ENCODE data around the gene SDR39U1. TPM values are rescaled to one million over a fixed set of nuclear protein-coding genes. Genes with fewer than 3 reads are reported as not detected.

SDR39U1 gene
- total RNA-seq, 1 donor from 2014 or later = 5.0 TPM

DNA sequence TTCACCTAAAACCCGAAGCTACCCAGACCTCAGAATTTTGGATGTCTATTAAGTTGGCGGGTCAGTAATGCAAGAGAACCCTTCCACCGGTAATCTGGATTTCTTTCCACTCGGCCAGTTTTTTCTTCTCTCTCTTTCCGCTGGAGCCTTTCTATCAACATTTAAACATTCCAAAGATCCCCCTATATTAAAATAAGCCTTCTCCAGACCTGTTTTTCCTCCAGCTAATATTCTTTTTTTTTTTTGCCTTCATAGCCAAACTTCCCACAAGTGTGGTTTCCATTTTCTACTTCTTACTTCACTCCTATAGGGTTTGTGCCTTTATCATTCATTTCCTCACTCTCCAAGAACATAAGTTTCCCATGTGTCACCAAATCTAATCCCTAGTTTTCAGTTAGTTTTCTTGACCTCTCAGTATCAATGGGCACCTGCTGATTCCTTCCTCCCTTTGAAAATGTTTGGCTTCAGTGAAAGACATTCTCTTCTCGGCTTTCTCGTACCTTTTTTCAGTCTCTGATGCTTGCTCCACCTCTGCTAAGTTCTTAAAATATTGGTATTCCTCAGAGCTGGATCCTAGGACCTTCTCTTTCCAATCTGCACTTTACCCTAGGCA is 583 bp upstream of the SDR39U1 start:
- DNase-seq (ENCODE audit: low read depth in 2 of 2) = no peak

DNA sequence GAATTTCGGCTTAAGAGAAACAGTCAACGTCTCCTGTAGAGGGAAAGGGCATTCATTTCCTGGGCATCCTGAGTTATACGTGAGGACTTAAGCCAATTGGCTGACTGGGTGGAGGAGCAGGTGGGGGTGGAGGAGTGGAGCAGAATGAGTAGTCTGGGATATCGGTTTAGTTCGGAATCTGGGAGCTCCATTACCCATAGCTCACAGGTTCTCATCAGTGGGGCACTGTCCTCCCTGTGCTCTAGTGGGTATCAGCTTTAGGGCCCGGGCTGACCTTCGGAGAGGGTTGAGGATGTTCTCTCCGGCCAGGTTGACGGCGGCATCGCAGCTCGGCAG is 704 bp downstream of the SDR39U1 start:
- DNase-seq (ENCODE audit: low read depth in 2 of 2) = no peak

DNA sequence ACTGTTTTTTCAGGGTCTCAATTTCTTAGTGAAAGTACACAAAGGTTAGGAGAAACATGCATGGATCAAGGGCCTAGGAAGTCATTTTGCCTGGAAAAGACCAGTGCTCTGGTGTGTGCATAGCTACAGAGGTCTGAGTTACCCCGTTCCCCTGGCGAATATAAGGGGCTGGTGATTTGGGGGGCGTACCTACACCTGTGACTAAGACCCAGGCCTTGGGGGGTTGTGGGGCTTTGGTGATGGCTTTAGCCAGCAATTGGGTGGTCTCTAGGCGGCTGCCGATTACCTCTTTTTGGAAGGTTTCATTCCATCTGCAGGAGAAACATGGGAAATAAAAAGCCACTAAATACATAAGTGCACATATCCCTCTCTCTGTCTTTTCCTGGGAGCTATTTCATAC is 1.1 kb downstream of the SDR39U1 start:
- DNase-seq (ENCODE audit: low read depth in 2 of 2) = no peak

DNA sequence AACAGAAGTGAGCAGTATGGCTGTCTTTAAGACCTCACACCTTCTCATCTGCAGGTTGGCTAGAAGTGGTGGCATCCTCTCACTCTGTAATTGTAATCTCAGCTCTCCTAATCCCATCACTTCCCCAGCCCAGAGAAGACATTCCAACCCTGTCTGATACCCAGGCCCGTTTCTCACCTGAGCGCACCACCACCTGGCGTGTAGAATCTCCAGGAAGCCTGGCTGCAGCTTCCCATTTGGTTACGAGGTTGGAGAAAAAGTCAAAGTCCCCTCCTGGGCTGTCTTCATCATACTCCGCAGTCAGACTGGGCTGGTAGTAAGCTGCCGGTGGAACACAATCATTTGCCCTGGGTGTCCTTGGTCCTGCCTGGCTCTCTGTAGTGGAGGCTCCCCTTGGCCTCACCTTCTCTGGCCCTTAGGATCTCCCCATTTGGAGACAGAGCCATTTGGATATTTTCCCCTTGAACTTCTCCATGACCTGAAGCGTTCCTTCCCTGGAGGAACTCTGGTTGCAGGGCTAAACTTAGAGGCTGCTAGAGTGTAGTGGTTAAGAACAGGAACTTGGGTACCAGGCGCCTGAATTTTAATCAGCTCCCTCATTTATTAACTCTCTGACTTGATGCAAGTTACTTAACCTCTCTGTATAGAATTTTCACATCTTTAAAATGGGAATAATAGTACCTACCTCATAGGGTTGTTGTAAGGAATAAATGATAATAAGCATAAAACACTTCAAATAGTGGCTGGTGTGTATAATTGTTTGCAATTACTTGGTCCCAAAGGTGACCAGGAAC is 1.8 kb downstream of the SDR39U1 start:
- DNase-seq (ENCODE audit: low read depth in 2 of 2) = no peak

DNA sequence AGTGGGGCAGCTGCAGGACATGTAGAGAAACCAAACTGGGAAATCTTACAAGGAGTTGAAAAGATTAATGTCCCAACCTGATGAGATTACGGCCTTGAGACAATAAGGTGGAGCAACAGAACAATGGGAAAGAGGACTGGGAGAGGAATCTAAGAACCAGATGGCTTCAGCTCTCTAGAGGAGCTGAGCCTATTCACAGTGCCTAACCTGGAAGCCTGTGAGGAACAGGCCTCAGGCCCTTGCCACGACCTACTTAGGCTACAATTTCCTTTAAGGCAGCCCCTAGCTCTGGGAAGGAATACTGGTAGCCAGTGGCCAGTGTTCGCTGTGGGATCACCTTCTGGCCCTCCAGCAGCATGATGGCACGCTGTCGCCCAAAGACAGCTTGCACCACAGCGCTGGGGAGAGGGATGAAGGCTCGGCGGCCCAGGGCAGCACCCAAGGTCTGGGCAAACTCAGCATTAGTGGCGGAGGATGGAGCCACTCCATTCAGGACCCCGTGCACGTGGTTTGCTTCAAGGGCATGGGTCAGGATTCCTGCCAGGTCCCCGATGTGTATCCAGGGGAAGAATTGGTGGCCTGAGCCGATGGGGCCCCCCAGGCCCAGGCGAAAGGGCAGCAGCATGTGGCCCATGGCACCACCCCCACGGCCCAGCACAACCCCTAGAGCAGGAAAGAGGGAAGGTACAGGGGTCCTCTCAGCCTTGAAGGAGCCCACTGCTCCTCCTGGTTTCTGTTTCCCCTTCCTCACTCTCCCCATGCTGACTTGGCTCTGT is 2.6 kb downstream of the SDR39U1 start:
- no peak for DNase-seq (ENCODE audit: low read depth in 2 of 2)

DNA sequence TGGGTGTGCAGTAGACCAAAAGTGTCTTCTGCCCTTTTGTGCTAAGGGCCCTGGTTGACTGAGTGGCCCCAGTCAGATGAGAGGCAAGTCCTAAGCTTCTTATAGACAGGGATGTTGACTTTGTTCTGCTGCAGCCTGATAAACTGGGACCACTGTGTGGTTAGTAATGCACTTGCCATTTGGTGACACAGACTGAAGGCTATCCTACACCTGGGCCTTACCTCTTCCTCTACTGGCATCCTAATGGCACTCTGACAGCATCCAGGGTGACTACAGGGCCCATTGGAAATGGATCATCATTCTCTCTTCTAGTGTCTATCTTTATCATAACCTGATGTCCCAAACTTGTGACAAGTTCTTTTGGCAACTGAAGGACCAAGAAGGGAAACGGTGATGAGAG is 3.3 kb downstream of the SDR39U1 start:
- no peak for DNase-seq (ENCODE audit: low read depth in 2 of 2)

DNA sequence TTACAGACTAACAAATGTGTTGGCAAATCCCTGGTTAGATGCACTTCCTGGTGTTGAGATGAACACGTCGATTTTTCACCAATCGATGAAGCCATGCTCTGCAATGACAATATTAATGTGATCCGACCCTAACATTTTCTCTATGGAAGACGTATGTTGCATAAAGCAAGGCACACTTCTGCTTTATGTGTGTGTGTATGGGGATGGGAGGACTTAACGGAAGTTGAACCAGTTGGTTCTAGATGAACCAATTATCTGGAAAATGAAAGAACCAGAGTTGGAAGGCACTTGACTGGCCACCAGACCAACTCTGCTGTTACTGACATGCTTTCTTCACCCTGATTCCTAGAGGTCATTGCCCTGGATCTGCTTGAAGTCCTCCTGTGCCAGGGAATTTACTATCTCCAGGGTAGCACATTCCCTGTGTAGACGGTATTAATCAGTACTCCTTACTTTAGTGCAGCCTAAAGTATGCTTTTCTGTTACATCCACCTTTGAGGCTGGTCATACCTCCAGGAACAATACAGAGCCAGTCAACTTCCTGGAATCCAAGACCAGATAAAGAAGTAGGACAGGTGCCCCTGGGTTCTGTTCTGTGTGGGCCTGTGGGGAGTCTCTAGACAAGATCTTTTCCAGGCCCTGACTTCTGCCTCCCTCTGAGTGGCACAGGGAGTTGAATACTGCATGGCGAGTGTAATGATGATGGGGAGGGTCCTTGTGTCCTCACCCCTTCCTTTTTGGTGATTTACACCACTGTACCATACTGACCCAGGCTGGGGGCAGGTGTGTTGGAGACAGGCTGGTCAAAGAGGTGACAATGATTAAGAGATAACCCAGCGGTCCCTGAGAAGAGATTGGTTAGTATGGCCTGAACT is 4.1 kb downstream of the SDR39U1 start:
- no peak for DNase-seq (ENCODE audit: low read depth in 2 of 2)

DNA sequence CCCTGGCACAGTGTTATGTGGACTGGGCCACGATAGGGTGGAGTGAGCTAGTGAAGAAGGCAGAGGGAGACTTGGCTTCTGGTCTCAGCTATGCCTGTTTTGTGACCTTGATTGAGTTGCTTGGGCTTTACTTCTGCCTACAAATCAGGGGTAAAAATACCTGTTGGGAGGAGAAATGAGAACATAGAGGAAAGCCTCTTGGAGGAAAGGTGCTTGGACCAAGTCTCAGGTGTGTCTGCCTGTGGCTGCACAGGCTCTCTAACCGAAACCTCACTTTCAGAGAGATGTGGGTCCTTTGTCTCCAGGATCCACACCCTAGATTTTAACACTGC is 4.9 kb downstream of the SDR39U1 start:
- DNase-seq (ENCODE audit: low read depth in 2 of 2) = no peak

DNA sequence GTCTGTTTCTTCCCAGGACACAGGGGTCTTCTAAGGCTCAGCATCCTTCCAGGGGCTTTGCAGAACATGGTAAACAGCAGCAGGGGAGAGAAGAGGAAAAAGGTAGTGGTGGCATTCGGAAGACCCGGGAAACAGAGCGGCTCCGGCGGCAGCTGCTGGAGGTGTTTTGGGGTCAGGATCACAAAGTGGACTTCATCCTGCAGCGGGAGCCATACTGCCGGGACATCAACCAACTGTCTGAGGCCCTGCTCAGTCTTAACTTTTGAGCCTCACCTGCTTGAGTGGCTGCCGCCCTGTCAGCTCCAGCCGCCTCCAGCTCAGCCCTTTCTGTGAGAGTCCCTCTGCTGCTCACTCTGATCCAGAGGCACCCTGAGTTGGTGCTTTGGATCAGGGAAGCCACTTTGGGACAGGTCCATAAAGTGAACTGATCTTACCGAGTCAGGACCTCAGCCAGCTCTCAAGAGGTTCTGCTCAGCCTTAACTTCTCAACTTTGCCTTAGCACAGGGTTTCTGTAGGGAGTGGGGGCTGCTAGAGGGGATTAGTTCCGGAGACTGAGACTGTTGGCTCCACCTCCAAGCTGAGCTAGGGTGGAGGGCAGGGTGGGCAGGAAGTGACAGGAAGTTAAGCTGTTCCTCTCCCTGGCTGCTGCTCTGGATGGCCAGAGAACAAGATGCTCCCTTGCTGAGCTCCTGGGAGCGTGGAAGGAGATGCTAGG is 5.4 kb downstream of the SDR39U1 start:
- peak in 1 of 2 donors; percentile 41 for DNase-seq (ENCODE audit: low read depth in 2 of 2)

DNA sequence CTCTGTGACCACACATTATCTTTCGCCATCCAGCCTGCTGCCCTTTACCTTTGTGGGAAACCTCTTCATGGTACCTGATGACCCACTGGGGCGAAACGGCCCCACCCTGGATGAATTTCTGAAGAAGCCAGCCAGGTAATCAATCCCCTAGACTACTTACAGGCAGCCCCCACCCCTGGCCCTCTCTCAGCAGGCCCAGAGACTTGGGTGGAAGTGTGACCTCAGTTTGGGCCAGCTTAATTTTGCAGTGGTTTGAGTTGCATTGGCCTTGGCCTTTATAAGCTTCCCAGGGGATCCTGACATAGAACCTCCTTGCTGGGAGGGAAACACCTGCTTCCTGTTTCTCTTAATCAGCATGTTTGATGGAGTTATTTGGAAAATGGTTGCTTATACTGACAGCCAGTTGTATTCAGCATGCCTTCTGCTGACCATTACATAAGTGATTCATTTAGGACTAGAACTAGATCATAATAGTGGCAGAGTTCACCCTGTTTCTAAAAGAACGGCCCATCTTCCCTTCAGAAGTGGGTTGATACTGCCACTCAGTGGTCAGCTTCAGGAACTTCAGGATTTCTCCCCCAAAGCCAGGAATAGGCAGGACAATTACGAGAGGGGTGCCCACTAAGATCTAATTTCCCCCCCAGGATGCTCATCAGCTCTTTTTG is 6.1 kb downstream of the SDR39U1 start:
- DNase-seq (ENCODE audit: low read depth in 2 of 2) = peak; percentile 98

DNA sequence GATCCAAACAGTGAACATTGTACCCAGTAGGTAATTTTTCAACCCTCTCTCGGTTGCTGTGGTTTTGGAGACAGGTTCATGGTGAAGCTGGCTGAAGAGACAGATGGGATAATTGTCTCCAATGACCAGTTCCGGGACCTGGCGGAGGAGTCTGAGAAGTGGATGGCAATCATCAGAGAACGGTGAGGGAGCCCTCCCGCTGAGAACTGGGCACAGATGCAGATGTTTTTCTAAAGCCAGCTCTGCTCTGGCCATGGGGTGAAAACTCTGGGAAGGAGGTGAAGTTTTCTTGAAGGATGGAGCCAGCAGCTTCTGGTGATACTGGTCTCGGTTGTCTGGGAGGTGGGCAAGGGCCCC is 6.6 kb downstream of the SDR39U1 start:
- DNase-seq (ENCODE audit: low read depth in 2 of 2) = no peak

DNA sequence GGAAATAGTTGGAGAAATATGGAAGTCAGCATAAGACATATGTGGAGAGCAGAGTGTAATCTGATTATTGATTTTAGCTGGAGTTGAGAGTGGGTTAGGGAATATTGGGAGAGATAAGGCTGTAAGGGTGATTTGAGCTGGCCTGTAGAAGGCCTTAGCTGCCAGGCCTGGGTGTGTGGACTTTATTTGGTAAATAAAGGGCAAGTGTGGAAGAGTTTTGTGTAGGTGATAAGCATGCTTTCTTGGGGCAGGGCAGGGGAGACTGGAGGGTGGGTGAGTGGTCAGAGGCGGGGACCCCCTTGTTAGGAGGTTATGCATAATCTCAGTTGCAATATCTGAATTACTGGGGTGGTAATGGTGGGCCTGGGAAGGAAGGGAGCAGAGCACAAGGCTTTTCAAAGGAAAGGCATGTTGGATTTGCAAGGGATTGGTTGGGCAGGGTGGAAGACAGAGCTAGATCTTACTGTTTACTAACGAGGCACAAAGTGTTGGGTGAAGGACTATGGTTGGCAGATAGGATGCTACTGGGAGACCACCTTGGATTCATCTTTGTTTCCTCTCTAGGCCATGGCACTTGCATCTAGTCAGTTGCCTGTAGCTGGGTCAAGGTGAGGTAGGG is 7.3 kb downstream of the SDR39U1 start:
- DNase-seq (ENCODE audit: low read depth in 2 of 2) = no peak

DNA sequence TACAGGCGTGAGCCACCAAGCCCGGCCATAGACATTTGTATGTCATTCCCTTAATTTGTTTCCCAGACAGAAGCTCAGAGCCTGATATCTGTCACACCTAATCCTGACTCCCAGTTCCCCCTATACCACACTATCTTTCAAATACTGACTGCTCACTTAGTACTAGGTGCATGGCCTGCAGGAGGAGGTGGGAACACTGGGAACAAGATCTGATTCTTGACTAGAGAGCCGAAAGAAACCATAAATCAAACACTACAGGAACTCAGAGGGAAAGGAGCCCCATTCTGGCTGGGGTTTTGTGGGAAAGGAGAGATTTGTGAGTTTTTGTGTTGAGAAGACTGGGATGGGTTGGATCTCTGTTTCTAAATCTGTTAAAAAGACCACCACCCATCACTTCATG is 7.9 kb downstream of the SDR39U1 start:
- no peak for DNase-seq (ENCODE audit: low read depth in 2 of 2)

DNA sequence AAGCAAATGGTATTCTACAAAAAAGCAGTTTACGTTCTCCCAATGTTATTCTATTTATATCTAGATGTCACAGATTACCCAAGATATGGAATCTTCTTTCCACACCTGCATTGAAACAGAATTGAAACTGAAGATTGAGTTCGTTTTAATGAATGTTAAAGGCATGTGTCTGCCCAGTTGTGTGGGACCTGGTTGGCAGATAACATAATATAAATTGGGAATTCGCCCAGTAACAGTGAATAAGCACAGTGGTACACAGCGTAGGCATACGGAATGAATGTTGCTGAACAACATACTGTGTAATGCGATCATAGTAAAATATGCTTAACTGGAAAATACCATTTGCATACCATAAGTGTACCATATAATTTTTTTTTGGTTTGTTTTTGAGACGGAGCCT is 8.5 kb downstream of the SDR39U1 start:
- DNase-seq (ENCODE audit: low read depth in 2 of 2) = no peak

DNA sequence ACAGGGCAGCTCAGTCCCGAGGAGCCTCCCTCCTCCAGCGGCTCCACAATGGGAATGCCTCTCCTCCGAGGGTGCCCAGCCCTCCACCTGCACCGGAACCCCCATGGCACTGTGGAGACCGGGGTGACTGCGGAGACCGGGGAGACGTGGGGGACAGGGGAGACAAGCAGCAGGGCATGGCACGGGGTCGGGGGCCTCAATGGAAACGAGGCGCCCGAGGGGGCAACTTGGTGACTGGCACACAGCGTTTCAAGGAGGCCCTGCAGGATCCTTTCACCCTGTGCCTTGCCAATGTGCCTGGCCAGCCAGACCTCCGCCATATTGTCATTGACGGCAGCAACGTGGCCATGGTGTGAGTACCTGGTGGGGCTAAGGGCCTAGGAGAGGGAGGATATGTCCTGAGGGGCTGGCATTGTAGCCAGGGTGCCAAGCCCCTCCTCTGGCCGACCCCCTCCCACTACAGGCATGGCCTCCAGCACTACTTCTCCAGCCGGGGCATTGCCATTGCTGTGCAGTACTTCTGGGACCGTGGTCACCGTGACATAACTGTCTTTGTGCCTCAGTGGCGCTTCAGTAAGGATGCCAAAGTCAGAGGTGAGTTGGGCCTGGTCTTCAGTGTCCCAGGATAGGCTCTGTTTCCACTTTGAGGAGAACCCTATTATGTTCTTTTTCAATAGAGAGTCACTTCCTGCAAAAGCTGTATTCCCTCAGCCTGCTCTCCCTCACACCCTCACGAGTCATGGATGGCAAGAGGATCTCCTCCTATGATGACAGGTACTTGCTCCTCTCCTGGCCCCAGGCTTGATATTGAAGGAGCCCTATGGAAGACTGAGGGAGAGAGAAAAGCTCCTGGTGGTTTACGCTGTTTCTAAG is 10.1 kb downstream of the SDR39U1 start:
- no peak for DNase-seq (ENCODE audit: low read depth in 2 of 2)

DNA sequence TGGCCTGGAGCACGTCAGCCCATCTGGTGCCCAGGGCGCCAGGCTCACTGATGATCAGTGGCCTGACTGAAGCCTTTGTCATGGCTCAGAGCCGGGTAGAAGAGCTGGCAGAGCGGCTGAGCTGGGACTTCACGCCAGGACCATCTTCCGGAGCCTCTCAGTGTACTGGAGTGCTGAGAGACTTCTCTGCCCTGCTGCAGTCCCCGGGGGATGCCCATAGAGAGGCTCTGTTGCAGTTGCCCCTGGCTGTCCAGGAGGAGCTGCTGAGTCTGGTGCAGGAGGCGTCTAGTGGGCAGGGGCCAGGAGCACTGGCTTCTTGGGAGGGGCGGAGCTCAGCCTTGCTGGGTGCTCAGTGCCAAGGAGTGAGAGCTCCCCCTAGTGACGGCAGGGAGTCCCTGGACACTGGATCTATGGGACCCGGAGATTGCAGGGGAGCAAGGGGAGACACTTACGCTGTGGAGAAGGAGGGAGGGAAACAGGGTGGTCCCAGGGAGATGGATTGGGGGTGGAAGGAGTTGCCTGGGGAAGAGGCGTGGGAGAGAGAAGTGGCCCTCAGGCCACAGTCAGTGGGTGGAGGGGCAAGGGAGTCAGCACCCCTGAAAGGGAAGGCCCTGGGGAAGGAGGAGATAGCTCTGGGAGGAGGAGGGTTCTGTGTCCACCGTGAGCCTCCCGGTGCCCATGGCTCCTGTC is 10.9 kb downstream of the SDR39U1 start:
- DNase-seq (ENCODE audit: low read depth in 2 of 2) = peak; percentile 69 to 95

DNA sequence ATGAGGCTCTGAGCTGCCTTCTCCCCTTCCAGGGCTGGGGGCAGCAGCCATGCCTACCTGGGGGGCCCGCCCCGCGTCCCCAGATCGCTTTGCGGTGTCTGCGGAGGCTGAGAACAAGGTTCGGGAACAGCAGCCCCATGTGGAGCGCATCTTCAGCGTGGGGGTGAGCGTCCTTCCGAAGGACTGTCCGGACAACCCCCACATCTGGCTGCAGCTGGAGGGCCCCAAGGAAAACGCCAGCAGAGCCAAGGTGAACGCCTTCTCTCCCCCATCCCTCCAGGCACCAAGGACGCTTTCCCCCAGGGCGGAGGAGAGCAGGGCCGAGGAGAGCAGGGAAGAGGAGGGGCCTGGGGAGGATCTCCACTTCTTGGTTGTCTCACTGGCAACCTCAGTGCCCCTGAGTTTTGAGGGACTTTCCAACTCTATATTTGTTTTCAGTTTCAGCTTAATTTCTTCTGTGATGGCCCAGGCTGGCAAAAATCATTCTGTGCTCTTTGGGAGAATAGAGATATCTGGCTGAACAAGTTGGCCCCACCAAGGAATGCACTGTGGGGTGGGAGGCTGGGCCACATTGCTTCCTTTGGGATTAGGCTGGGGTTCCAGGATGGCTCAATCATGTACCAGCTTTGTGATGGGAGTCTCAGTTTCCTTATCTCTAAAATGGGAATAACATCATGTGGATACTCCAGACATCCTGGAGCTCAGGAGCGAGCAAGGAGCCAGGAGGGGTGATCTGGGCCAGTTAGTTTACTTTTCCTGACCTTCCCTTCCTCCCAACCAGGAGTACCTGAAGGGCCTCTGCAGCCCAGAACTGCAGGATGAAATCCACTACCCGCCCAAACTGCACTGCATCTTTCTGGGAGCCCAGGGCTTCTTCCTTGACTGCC is 11.7 kb downstream of the SDR39U1 start:
- peak in 1 of 2 donors; percentile 57 for DNase-seq (ENCODE audit: low read depth in 2 of 2)
